HEK293 (cell line): ENCODE results near the gene PDZD4.

Experiments used
- CTCF ChIA-PET: fragments of 350-600 bp; formaldehyde crosslinking; extraction: SDS; loops from one replicate; lab custom pipeline; 2021; ENCODE audit warnings: antibody characterized with exemption; lab: Yijun Ruan, JAX
- POLR2A ChIA-PET: fragments of 300-600 bp; formaldehyde crosslinking; extraction: SDS; loops from one replicate; lab custom pipeline; 2020; ENCODE audit warnings: antibody characterized with exemption, inconsistent platforms; lab: Yijun Ruan, JAX
- H3K27ac ChIP-seq: fragments of 200-500 bp; sonication (Bioruptor generic); 2 replicates; pipeline ENCODE4 v1.5.1; 2014; ENCODE audit warnings: low read depth, low read length, control low read depth, inconsistent platforms; ENCODE audit errors: extremely low read depth
- H3K36me3 ChIP-seq, 2 experiments: fragments of 200-500 bp in 1 of 2; sonication (Bioruptor generic) in 1 of 2; 1 replicate in 1 of 2; 2 replicates in 1 of 2; pipeline ENCODE4 v1.5.1; 2014 to 2017; ENCODE audit warnings: inconsistent platforms in 2 of 2, low read length in 2 of 2; ENCODE audit not compliant: control insufficient read depth in 2 of 2, insufficient read depth in 1 of 2
- H3K4me1 ChIP-seq: fragments of 200-500 bp; sonication (Bioruptor generic); 2 replicates; pipeline ENCODE4 v1.5.1; 2014; ENCODE audit warnings: mild to moderate bottlenecking, low read length, inconsistent platforms; ENCODE audit not compliant: control insufficient read depth, insufficient read depth
- H3K4me3 ChIP-seq: 2 replicates; pipeline ENCODE4 v1.5.1; 2011; ENCODE audit warnings: low read depth, mild to moderate bottlenecking, control low read depth, low read length, moderate library complexity
- H3K9me3 ChIP-seq: fragments of 200-500 bp; sonication (Bioruptor generic); 2 replicates; pipeline ENCODE4 v1.5.1; 2014; ENCODE audit warnings: low read depth, low read length, inconsistent platforms; ENCODE audit not compliant: control insufficient read depth, insufficient read depth
- ELK4 ChIP-seq: IDR thresholded peaks from 2 replicates; pipeline ENCODE4 v1.6.1; 2011; ENCODE audit warnings: mild to moderate bottlenecking, low read depth, low read length, borderline replicate concordance
- INSM2 ChIP-seq: fragments of 450-650 bp; formaldehyde crosslinking; IDR thresholded peaks from 2 replicates; pipeline ENCODE4 v1.5.1; 2016; ENCODE audit warnings: missing biosample characterization, missing genetic modification characterization
- KLF16 ChIP-seq: fragments of 450-650 bp; formaldehyde crosslinking; IDR thresholded peaks from 2 replicates; pipeline ENCODE4 v1.5.1; 2017; ENCODE audit warnings: missing biosample characterization, missing genetic modification characterization
- KLF8 ChIP-seq: fragments of 450-650 bp; formaldehyde crosslinking; IDR thresholded peaks from 2 replicates; pipeline ENCODE4 v1.5.1; 2016; ENCODE audit warnings: missing biosample characterization, missing genetic modification characterization
- MZF1 ChIP-seq: fragments of 450-650 bp; formaldehyde crosslinking; IDR thresholded peaks from 2 replicates; pipeline ENCODE4 v1.5.1; 2017; ENCODE audit warnings: missing biosample characterization, missing genetic modification characterization, borderline replicate concordance
- TRIM28 ChIP-seq: IDR thresholded peaks from 2 replicates; pipeline ENCODE4 v1.6.1; 2011; ENCODE audit warnings: low read length, control low read depth, borderline replicate concordance
- ZBTB11 ChIP-seq: fragments of 450-650 bp; formaldehyde crosslinking; conservative IDR thresholded peaks from 2 replicates; pipeline ENCODE4 v1.5.1; 2016; ENCODE audit warnings: low read depth, missing biosample characterization, missing genetic modification characterization
- ZBTB48 ChIP-seq: fragments of 450-650 bp; formaldehyde crosslinking; IDR thresholded peaks from 2 replicates; pipeline ENCODE4 v1.5.1; 2016; ENCODE audit warnings: missing biosample characterization, missing genetic modification characterization
- ZNF114 ChIP-seq: fragments of 450-650 bp; formaldehyde crosslinking; IDR thresholded peaks from 2 replicates; pipeline ENCODE4 v1.5.0; 2017; ENCODE audit warnings: missing biosample characterization, missing genetic modification characterization
- ZNF146 ChIP-seq: fragments of 450-650 bp; formaldehyde crosslinking; IDR thresholded peaks from 2 replicates; pipeline ENCODE4 v1.5.1; 2016; ENCODE audit warnings: missing biosample characterization, missing genetic modification characterization
- ZNF175 ChIP-seq: fragments of 450-650 bp; formaldehyde crosslinking; IDR thresholded peaks from 2 replicates; pipeline ENCODE4 v1.5.1; 2016; ENCODE audit warnings: missing biosample characterization, missing genetic modification characterization
- ZNF19 ChIP-seq: fragments of 450-650 bp; formaldehyde crosslinking; IDR thresholded peaks from 2 replicates; pipeline ENCODE4; 2016; ENCODE audit warnings: missing biosample characterization, missing genetic modification characterization, low read depth
- ZNF202 ChIP-seq: fragments of 450-650 bp; formaldehyde crosslinking; IDR thresholded peaks from 2 replicates; pipeline ENCODE4 v1.5.1; 2016; ENCODE audit warnings: missing biosample characterization, missing genetic modification characterization, borderline replicate concordance
- ZNF23 ChIP-seq: fragments of 450-650 bp; formaldehyde crosslinking; IDR thresholded peaks from 2 replicates; pipeline ENCODE4 v1.5.1; 2016; ENCODE audit warnings: missing biosample characterization, missing genetic modification characterization, borderline replicate concordance
- ZNF239 ChIP-seq: fragments of 450-650 bp; formaldehyde crosslinking; IDR thresholded peaks from 2 replicates; pipeline ENCODE4 v1.5.1; 2016; ENCODE audit warnings: missing biosample characterization, missing genetic modification characterization
- ZNF302 ChIP-seq: fragments of 450-650 bp; formaldehyde crosslinking; IDR thresholded peaks from 2 replicates; pipeline ENCODE4 v1.5.1; 2016; ENCODE audit warnings: missing biosample characterization, missing genetic modification characterization, low read depth
- ZNF398 ChIP-seq: fragments of 450-650 bp; formaldehyde crosslinking; IDR thresholded peaks from 2 replicates; pipeline ENCODE4 v1.5.1; 2017; ENCODE audit warnings: missing biosample characterization, missing genetic modification characterization
- ZNF416 ChIP-seq: fragments of 450-650 bp; formaldehyde crosslinking; IDR thresholded peaks from 2 replicates; pipeline ENCODE4 v1.5.1; 2016; ENCODE audit warnings: missing biosample characterization, missing genetic modification characterization
- ZNF571 ChIP-seq: fragments of 450-650 bp; formaldehyde crosslinking; IDR thresholded peaks from 2 replicates; pipeline ENCODE4 v1.5.0; 2017; ENCODE audit warnings: missing biosample characterization, missing genetic modification characterization
- ZNF600 ChIP-seq: fragments of 450-650 bp; formaldehyde crosslinking; IDR thresholded peaks from 2 replicates; pipeline ENCODE4 v1.5.1; 2016; ENCODE audit warnings: missing biosample characterization, missing genetic modification characterization
- ZNF624 ChIP-seq: fragments of 450-650 bp; formaldehyde crosslinking; IDR thresholded peaks from 2 replicates; pipeline ENCODE4 v1.5.1; 2017; ENCODE audit warnings: missing biosample characterization, missing genetic modification characterization
- ZNF654 ChIP-seq: fragments of 450-650 bp; formaldehyde crosslinking; IDR thresholded peaks from 2 replicates; pipeline ENCODE4 v1.5.1; 2016; ENCODE audit warnings: low read depth, missing biosample characterization, missing genetic modification characterization
- ZNF791 ChIP-seq: fragments of 450-650 bp; formaldehyde crosslinking; IDR thresholded peaks from 2 replicates; pipeline ENCODE4 v1.5.1; 2016; ENCODE audit warnings: missing biosample characterization, missing genetic modification characterization
- ZNF830 ChIP-seq: fragments of 450-650 bp; IDR thresholded peaks from 2 replicates; pipeline ENCODE4 v1.5.0; 2018; ENCODE audit warnings: missing biosample characterization, missing genetic modification characterization, low read depth, mild to moderate bottlenecking, moderate library complexity
- ZNF837 ChIP-seq: fragments of 450-650 bp; formaldehyde crosslinking; IDR thresholded peaks from 2 replicates; pipeline ENCODE4 v1.5.1; 2016; ENCODE audit warnings: missing biosample characterization, missing genetic modification characterization
- ZSCAN5A ChIP-seq: fragments of 450-650 bp; formaldehyde crosslinking; IDR thresholded peaks from 2 replicates; pipeline ENCODE4 v1.5.1; 2016; ENCODE audit warnings: missing biosample characterization, missing genetic modification characterization

PDZD4 gene

GRCh38 chrX:153804100-153804595 lies 26.2 kb downstream of the PDZD4 start:
- no peak for TF ChIP-seq ZNF624
- no peak for TF ChIP-seq ZNF302
- no peak for TF ChIP-seq ZNF416 (tag by site-specific recombination)
- TF ChIP-seq KLF16, result no peak
- TF ChIP-seq TRIM28, result no peak
- no peak for TF ChIP-seq ZNF600 (tag by site-specific recombination)
- TF ChIP-seq ZNF175, result no peak
- no peak for TF ChIP-seq ZNF239 (tag by site-specific recombination)
- no peak for TF ChIP-seq ZNF654 (tag by site-specific recombination)
- no peak for TF ChIP-seq ZBTB48 (tag by site-specific recombination)
- TF ChIP-seq KLF8 (tag by site-specific recombination), result no peak
- TF ChIP-seq ZNF23, result no peak
- no peak for TF ChIP-seq ZNF571
- TF ChIP-seq ZNF830 (tag by site-specific recombination), result no peak
- TF ChIP-seq ZNF19 (tag by site-specific recombination), result no peak
- TF ChIP-seq MZF1 (tag by site-specific recombination), result no peak
- no peak for TF ChIP-seq ZNF837
- H3K4me3 ChIP-seq, result no peak overlapping the region
- no peak overlapping the region for H3K27ac ChIP-seq
- POLR2A ChIA-PET, result interaction anchor here (0.8 to 1.9 kb wide), 3 partner anchors 10 to 124 kb away, joined by 3 to 6 read pairs (median 4); partner anchors contain the start of genes IDH3G and SSR4
- peaks cover 0 to 3% of the 10 kb centered on the region in 2 experiments; a peak in 1 of 3 replicates for H3K36me3 ChIP-seq
- CTCF ChIA-PET, result interaction anchor here (0.6 kb wide), 1 partner anchor 161 kb away, joined by 4 read pairs; no protein-coding TSS in a partner anchor
- no peaks in the 10 kb centered on the region for H3K9me3 ChIP-seq
- no peaks in the 10 kb centered on the region for H3K4me1 ChIP-seq

GRCh38 chrX:153803211-153804099 lies 26.9 kb downstream of the PDZD4 start:
- ChIA-PET CTCF (interaction anchor here (0.6 kb wide), 1 partner anchor 160 kb away, joined by 4 read pairs; no protein-coding TSS in a partner anchor), POLR2A (interaction anchor here (0.6 to 1.4 kb wide), 3 partner anchors 9 to 125 kb away, joined by 3 read pairs; partner anchors contain the start of genes SRPK3 and SSR4)
- no peak overlapping the region for H3K27ac ChIP-seq
- H3K36me3 ChIP-seq, result peaks cover 0 to 10% of the 10 kb centered on the region in 2 experiments; a peak in 2 of 3 replicates
- no peaks in the 10 kb centered on the region for H3K9me3 ChIP-seq
- no peaks in the 10 kb centered on the region for H3K4me1 ChIP-seq
- no peak overlapping the region for H3K4me3 ChIP-seq
- no peak for TF ChIP-seq ZNF791
- TF ChIP-seq ZNF398 (tag by site-specific recombination), result no peak
- no peak for TF ChIP-seq ZBTB11 (tag by site-specific recombination)
- no peak for TF ChIP-seq ZNF202 (tag by site-specific recombination)
- TF ChIP-seq ZSCAN5A (tag by site-specific recombination), result no peak
- TF ChIP-seq ZNF624, result no peak
- TF ChIP-seq ZNF146 (tag by site-specific recombination), result no peak
- no peak for TF ChIP-seq ZNF114 (tag by site-specific recombination)
- TF ChIP-seq INSM2 (tag by site-specific recombination), result no peak
- TF ChIP-seq ELK4, result no peak
